Skeletal muscle tissue (tissue), 4 donors: ENCODE measurements around the gene TXNDC2. TPM values are rescaled to one million over a fixed set of nuclear protein-coding genes. Genes with fewer than 3 reads are reported as not detected.
"Not testable (repeated sequence)": the region's sequence is repeated elsewhere in the genome, so short reads cannot be mapped to it uniquely, and the experiment has no call there.

Experiments used
- H3K27ac ChIP-seq: one replicate; pipeline ENCODE4 v1.7.0; 2013; ENCODE audit warnings: mild to moderate bottlenecking, low read depth, low read length, inconsistent platforms
- H3K27me3 ChIP-seq, 3 donors: one replicate each; pipeline ENCODE4 v1.7.0; 2013; ENCODE audit warnings: low read length in 3 of 3; ENCODE audit not compliant: control insufficient read depth in 3 of 3, insufficient read depth in 3 of 3
- H3K36me3 ChIP-seq, 3 donors: one replicate each; pipeline ENCODE4 v1.7.0; 2013; ENCODE audit warnings: low read length in 3 of 3; ENCODE audit not compliant: control insufficient read depth in 3 of 3, insufficient read depth in 3 of 3
- H3K4me1 ChIP-seq, 3 donors: one replicate each; pipeline ENCODE4 v1.7.0; 2013; ENCODE audit warnings: low read length in 3 of 3, mild to moderate bottlenecking in 3 of 3; ENCODE audit not compliant: control insufficient read depth in 3 of 3, insufficient read depth in 3 of 3
- H3K4me3 ChIP-seq, 3 donors: one replicate each; pipeline ENCODE4 v1.7.0; 2013; ENCODE audit warnings: low read length in 3 of 3
- H3K9ac ChIP-seq, 3 donors: one replicate each; pipeline ENCODE4 v1.7.0; 2013; ENCODE audit warnings: low read length in 3 of 3, mild to moderate bottlenecking in 3 of 3, moderate library complexity in 2 of 3, low read depth in 1 of 3
- H3K9me3 ChIP-seq, 3 donors: one replicate each; pipeline ENCODE4 v1.7.0; 2013; ENCODE audit warnings: low read length in 3 of 3; ENCODE audit not compliant: control insufficient read depth in 3 of 3
- total RNA-seq: library from RNA; depleted of rRNA; stranded (reverse); fragments of >200 nt; gene quantifications from one replicate; pipeline ENCODE4 v1.2.3, GENCODE V29; 2014
- donor health status: Osteomylitis.

The TXNDC2 gene
- total RNA-seq, 1 donor from 2014 or later = not detected

DNA sequence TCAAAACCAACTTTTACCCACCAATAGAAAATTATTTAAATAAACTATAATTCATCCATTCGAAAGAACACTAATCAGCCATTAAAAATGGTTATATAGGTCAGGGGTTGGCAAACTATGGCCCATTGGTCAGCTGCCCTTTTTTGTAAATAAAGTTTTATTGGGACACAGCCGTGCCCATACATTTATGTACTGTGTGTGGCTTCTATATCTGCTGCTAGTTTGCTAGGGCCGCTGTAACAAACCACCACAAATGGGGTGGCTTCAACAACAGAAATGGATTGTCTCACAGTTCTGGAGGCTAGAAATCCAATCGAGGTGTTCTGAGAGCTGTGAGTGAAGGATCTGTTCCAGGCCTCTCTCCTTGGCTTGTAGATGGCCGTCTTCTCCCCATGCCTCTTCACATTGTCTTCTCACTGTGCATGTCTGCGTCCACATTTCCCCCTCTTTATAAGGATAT is 7.0 kb upstream of the TXNDC2 start:
- no peaks in the 10 kb centered on the region for H3K36me3 ChIP-seq
- H3K27me3 ChIP-seq = no peaks in the 10 kb centered on the region
- no peak overlapping the region for H3K4me3 ChIP-seq
- no peaks in the 10 kb centered on the region for H3K4me1 ChIP-seq
- no peaks in the 10 kb centered on the region for H3K9me3 ChIP-seq
- H3K9ac ChIP-seq = no peak overlapping the region
- no peak overlapping the region for H3K27ac ChIP-seq

DNA sequence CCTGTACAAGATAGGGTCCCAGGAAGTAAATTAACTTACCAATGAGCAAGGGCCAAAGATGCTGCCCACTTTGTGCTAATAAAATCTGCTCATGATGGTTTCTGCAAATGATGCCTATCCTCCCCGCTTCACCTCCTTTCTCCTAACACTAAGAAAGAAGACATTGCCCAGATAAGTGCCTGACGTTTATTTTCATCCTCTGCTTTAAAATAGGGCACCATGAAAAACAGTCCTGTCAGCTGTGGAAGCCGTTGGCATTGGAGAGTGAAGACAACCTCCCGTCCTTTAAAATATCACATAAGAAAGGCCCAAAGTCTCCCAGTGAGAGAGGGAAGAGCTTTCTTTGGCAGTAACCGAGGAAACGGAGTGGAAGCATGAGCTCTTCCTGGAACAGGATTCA is 1.7 kb upstream of the TXNDC2 start:
- Histone ChIP-seq H3K27me3 (no peaks in the 10 kb centered on the region), H3K9ac (no peak overlapping the region), H3K9me3 (no peaks in the 10 kb centered on the region), H3K36me3 (no peaks in the 10 kb centered on the region), H3K4me3 (no peak overlapping the region), H3K27ac (no peak overlapping the region), H3K4me1 (no peaks in the 10 kb centered on the region)

DNA sequence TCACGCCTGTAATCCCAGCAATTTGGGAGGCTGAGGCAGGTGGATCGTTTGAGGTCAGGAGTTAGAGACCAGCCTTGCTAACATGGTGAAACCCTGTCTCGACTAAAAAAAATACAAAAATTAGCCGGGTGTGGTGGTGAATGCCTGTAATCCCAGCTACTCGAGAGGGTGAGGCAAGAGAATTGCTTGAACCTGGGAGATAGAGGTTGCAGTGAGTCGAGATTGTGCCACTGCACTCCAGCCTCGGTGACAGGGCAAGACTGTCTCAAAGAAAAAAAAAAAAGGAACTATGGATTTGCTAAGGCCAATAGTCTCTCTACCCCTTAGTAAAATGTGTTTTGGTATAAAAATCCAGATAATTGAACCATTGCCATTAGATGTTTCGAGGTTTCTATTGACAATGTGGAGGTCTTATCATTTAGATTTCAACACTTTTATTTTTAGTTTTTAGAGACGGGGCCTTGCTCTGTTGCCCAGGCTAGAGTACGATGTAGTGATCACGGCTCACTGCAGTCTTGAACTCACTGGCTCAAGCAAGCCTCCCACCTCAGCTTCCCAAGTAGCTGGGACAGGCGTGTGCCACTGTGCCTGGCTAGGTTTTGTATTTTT is 1.1 kb upstream of the TXNDC2 start:
- no peak overlapping the region for H3K27ac ChIP-seq
- no peaks in the 10 kb centered on the region for H3K36me3 ChIP-seq
- no peaks in the 10 kb centered on the region for H3K27me3 ChIP-seq
- no peaks in the 10 kb centered on the region for H3K4me1 ChIP-seq
- H3K4me3 ChIP-seq = no peak overlapping the region
- no peak overlapping the region for H3K9ac ChIP-seq
- no peaks in the 10 kb centered on the region for H3K9me3 ChIP-seq

DNA sequence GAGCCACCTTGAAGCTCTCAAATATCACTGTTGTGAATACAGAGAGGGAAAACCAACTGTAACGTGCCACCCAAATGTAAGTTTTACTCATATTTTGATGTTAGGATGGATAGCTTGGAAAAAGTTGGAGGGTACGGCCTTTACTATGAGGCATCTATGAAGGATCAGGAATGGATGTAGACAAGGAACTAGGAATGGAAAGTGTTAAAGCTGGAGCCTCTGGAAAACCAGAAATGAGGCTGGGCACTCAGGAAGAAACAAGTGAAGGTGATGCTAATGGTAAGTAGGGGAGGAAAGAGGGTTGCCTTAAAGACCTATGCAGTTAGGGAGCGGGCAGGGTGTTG is 204 bp downstream of the TXNDC2 start:
- Histone ChIP-seq H3K27ac (no peak overlapping the region), H3K9me3 (no peaks in the 10 kb centered on the region), H3K36me3 (no peaks in the 10 kb centered on the region), H3K4me3 (no peak overlapping the region), H3K4me1 (no peaks in the 10 kb centered on the region), H3K9ac (no peak overlapping the region), H3K27me3 (no peaks in the 10 kb centered on the region)

DNA sequence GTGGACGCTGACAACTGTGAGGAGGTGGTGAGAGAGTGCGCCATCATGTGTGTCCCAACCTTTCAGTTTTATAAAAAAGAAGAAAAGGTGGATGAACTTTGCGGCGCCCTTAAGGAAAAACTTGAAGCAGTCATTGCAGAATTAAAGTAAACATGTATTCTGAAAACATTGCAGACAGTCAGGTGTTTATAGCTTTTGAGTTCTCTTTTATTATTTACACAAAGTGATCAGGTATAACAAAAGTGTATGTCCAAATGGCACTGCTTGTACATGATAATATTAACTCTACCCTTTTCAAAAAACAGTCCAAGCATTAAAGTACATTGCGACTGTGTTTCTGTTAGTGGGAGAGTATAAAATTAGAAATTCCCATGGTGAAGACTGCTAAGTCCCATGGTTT is 2.2 kb downstream of the TXNDC2 start:
- H3K9ac ChIP-seq = no peak overlapping the region
- no peak overlapping the region for H3K27ac ChIP-seq
- H3K4me1 ChIP-seq = no peaks in the 10 kb centered on the region
- no peak overlapping the region for H3K4me3 ChIP-seq
- H3K9me3 ChIP-seq = no peaks in the 10 kb centered on the region
- H3K36me3 ChIP-seq = no peaks in the 10 kb centered on the region
- no peaks in the 10 kb centered on the region for H3K27me3 ChIP-seq

DNA sequence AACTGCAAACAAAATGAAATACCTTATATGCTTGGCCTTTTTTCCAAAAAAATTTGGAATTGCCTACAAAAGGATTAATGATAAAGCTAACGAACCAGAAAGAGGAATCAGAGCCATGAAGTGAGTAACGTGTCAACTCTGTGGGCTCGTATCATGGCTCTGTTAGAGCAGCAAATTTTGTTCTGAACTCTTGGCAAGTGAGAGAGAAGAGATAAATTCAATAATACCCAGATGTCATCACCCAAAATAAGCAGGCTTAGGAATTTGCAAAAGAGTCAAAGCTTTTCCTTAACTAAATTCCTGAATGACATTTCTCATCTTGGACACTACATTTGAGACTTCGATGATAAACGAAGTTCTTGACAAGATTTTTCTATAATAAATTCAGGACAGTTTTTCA is 4.4 kb downstream of the TXNDC2 start:
- no peaks in the 10 kb centered on the region for H3K36me3 ChIP-seq
- H3K9me3 ChIP-seq = no peaks in the 10 kb centered on the region
- H3K9ac ChIP-seq = no peak overlapping the region
- H3K4me1 ChIP-seq = no peaks in the 10 kb centered on the region
- no peak overlapping the region for H3K4me3 ChIP-seq
- no peaks in the 10 kb centered on the region for H3K27me3 ChIP-seq
- no peak overlapping the region for H3K27ac ChIP-seq

DNA sequence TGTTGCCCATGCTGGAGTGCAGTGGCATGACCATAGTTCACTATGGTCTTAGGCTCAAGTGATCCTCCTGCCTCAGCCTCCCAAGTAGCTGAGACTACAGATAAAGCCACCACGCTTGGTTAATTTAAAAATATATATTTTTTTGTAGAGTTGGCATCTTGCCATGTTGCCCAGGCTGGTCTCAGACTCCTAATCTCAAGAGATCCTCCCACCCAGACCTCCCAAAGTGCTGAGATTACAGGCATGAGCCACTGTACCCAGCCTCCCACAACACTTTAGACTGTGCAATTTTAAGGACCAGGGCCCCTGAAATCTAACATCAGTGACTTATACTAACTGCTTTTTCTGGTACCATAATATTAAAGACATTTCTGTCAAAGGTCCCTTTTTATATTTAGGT is 5.2 kb downstream of the TXNDC2 start:
- no peak overlapping the region for H3K4me3 ChIP-seq
- no peaks in the 10 kb centered on the region for H3K4me1 ChIP-seq
- H3K9me3 ChIP-seq = no peaks in the 10 kb centered on the region
- no peaks in the 10 kb centered on the region for H3K36me3 ChIP-seq
- H3K27ac ChIP-seq = no peak overlapping the region
- H3K27me3 ChIP-seq = no peaks in the 10 kb centered on the region
- H3K9ac ChIP-seq = no peak overlapping the region

DNA sequence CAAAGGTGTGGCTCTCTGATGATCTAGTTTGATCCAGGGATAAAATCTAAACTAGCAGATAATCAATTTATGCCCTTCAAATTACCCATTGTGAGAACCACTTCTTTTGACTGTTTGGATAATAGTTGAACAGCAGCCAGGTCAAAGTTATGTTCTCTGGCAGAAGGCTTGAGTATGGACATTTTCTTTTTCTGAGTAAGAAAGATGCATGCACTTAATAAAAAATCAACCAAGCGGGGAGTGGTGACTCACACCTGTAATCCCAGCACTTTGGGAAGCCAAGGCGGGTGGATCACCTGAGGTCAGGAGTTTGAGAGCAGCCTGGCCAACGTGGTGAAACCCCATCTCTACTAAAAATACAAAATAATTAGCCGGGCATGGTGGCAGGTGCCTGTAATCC is 5.7 kb downstream of the TXNDC2 start:
- not testable (repeated sequence) for H3K4me3 ChIP-seq, H3K9ac ChIP-seq, H3K9me3 ChIP-seq, H3K27me3 ChIP-seq, H3K36me3 ChIP-seq, H3K4me1 ChIP-seq, H3K27ac ChIP-seq

DNA sequence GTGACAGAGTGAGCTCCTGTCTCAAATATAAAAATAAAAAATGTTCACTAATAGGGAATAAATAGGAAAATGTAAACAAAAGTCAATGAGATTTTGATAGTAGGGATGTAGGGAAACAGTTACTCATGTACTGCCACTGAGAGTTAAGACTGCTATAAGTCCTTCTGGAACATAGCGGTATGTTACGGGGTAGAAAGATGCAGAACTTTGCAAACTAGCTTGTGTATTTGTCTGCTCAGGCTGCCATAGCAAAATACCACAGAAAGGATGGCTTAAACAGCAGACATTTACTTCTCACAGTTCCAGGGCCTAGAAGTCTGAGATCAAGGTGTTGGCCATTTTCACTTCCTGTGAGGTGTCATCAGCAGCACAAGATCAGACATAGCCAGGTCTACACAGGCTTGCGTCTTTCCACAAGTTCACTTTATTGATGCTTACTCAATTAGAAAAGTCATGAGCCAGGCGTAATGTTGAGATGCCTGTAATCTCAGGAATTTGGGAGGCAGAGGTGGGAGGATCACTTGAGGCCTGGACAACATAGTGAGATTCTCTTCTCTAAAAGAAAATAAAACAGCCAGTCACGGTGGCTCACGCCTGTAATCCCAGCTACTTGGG is 8.8 kb downstream of the TXNDC2 start:
- H3K4me1 ChIP-seq = no peaks in the 10 kb centered on the region
- no peak overlapping the region for H3K9ac ChIP-seq
- no peaks in the 10 kb centered on the region for H3K36me3 ChIP-seq
- H3K27me3 ChIP-seq = no peaks in the 10 kb centered on the region
- no peak overlapping the region for H3K4me3 ChIP-seq
- no peak overlapping the region for H3K27ac ChIP-seq
- H3K9me3 ChIP-seq = no peaks in the 10 kb centered on the region

DNA sequence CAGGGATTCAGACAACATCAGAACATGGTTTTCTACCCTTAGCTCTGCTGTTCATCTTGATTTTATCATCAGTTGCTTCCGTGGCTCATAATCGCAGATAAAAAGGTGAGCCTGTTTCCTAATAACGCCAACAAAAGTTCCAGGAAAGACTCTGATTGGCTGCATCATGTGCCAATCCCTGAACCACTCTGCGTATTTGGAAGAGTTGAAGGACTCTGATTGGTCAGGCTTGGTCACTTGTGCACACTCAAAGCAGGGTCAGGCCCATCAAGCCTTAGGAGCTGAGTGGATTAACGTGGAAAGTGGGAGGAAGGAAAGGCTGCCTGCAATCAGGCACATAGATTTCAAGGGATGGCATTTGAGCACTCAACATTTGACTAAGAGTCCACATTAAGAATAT is 11.4 kb downstream of the TXNDC2 start:
- Histone ChIP-seq H3K9me3 (no peaks in the 10 kb centered on the region), H3K4me3 (no peak overlapping the region), H3K27ac (no peak overlapping the region), H3K4me1 (no peaks in the 10 kb centered on the region), H3K36me3 (no peaks in the 10 kb centered on the region), H3K27me3 (no peaks in the 10 kb centered on the region), H3K9ac (no peak overlapping the region)
